IMR-90 (cell line): Measurements from ENCODE around the gene TRPM8. TPM values are rescaled to one million over a fixed set of nuclear protein-coding genes. Genes with fewer than 3 reads are reported as not detected.

Experiments
- ATAC-seq: fragments of 200-7000 bp; cut with Tn5 transposase; 2 replicates; pipeline ENCODE4 v1.9.1; 2020; ENCODE audit warnings: low read depth, mild to moderate bottlenecking, moderate library complexity
- BruUV-seq: library from RNA; stranded (reverse); fragments of 400-500 nt; replicated peaks from 2 replicates; lab custom pipeline; 2021; lab: Mats Ljungman, UMichigan
- CTCF ChIA-PET: fragments of 300-600 bp; formaldehyde crosslinking; extraction: SDS; loops from one replicate; lab custom pipeline; 2021; ENCODE audit warnings: antibody characterized with exemption; lab: Yijun Ruan, JAX
- POLR2A ChIA-PET: fragments of 300-600 bp; sonication (Branson Sonifier 250); formaldehyde crosslinking; loops from one replicate; lab custom pipeline; 2022; ENCODE audit warnings: antibody characterized with exemption; ENCODE audit not compliant: unreplicated experiment; lab: Charles Lee
- DNase-seq: peaks from one replicate; pipeline ENCODE4 v3.0.0; 2013
- H2AFZ ChIP-seq: replicated peaks from 2 replicates; pipeline ENCODE3; 2013; ENCODE audit warnings: low read length, mild to moderate bottlenecking; ENCODE audit not compliant: poor library complexity
- H2AK5ac ChIP-seq: 2 replicates; pipeline ENCODE4 v1.6.1; 2013; ENCODE audit warnings: low read depth, low read length, inconsistent platforms
- H2AK9ac ChIP-seq: replicated peaks from 2 replicates; pipeline ENCODE3; 2013; ENCODE audit warnings: mild to moderate bottlenecking, low read depth, low read length, moderate library complexity; ENCODE audit not compliant: poor library complexity
- H2BK120ac ChIP-seq: 2 replicates; pipeline ENCODE4 v1.6.1; 2013; ENCODE audit warnings: low read depth, low read length, inconsistent platforms
- H2BK15ac ChIP-seq: 3 replicates; pipeline ENCODE4 v1.6.1; 2013; ENCODE audit warnings: low read depth, low read length, inconsistent platforms
- H2BK20ac ChIP-seq: 2 replicates; pipeline ENCODE4 v1.6.1; 2013; ENCODE audit warnings: low read depth, mild to moderate bottlenecking, inconsistent platforms, low read length, moderate library complexity
- H2BK5ac ChIP-seq: 2 replicates; pipeline ENCODE4 v1.6.1; 2013; ENCODE audit warnings: mild to moderate bottlenecking, low read depth, low read length, inconsistent platforms; ENCODE audit not compliant: poor library complexity, severe bottlenecking
- H3K14ac ChIP-seq: replicated peaks from 2 replicates; pipeline ENCODE4 v1.6.1; 2013; ENCODE audit warnings: low read depth, low read length, inconsistent platforms
- H3K18ac ChIP-seq: 2 replicates; pipeline ENCODE4 v1.6.1; 2013; ENCODE audit warnings: low read depth, low read length, control low read depth
- H3K23ac ChIP-seq: 2 replicates; pipeline ENCODE4 v1.6.1; 2013; ENCODE audit warnings: low read depth, low read length, inconsistent platforms
- H3K27ac ChIP-seq: 2 replicates; pipeline ENCODE4 v1.5.1; 2013; ENCODE audit warnings: mild to moderate bottlenecking, control low read depth, low read length; ENCODE audit not compliant: insufficient read depth
- H3K27me3 ChIP-seq: 2 replicates; pipeline ENCODE4 v1.6.1; 2013; ENCODE audit warnings: low read length; ENCODE audit not compliant: control insufficient read depth, insufficient read depth
- H3K36me3 ChIP-seq: 2 replicates; pipeline ENCODE4 v1.6.1; 2013; ENCODE audit warnings: low read length, mixed read lengths; ENCODE audit not compliant: control insufficient read depth, insufficient read depth
- H3K4ac ChIP-seq: 2 replicates; pipeline ENCODE4 v1.6.1; 2013; ENCODE audit warnings: low read depth, low read length, inconsistent platforms
- H3K4me1 ChIP-seq: 2 replicates; pipeline ENCODE4 v1.6.1; 2013; ENCODE audit warnings: low read length, mixed read lengths; ENCODE audit not compliant: control insufficient read depth, insufficient read depth
- H3K4me2 ChIP-seq: 2 replicates; pipeline ENCODE4 v1.6.1; 2013; ENCODE audit warnings: low read depth, mild to moderate bottlenecking, control low read depth, low read length, moderate library complexity
- H3K4me3 ChIP-seq: 2 replicates; pipeline ENCODE4 v1.5.1; 2013; ENCODE audit warnings: low read depth, mild to moderate bottlenecking, control low read depth, low read length, moderate library complexity; ENCODE audit not compliant: insufficient read depth
- H3K56ac ChIP-seq: 2 replicates; pipeline ENCODE4 v1.6.1; 2013; ENCODE audit warnings: low read length, inconsistent platforms; ENCODE audit not compliant: insufficient read depth; ENCODE audit errors: extremely low read depth
- H3K79me1 ChIP-seq, 2 experiments: 2 replicates each; pipeline ENCODE4 v1.6.1; 2013; ENCODE audit warnings: low read length in 2 of 2, inconsistent platforms in 1 of 2, low read depth in 1 of 2
- H3K9ac ChIP-seq: 2 replicates; pipeline ENCODE4 v1.6.1; 2013; ENCODE audit warnings: low read depth, low read length, control low read depth
- H3K9me1 ChIP-seq: 2 replicates; pipeline ENCODE4 v1.6.1; 2013; ENCODE audit warnings: low read length, inconsistent platforms; ENCODE audit not compliant: insufficient read depth
- H3K9me3 ChIP-seq: 2 replicates; pipeline ENCODE4 v1.6.1; 2013; ENCODE audit warnings: low read length; ENCODE audit not compliant: control insufficient read depth, insufficient read depth
- H4K20me1 ChIP-seq: 2 replicates; pipeline ENCODE4 v1.6.1; 2013; ENCODE audit warnings: low read length, inconsistent platforms; ENCODE audit not compliant: insufficient read depth
- H4K5ac ChIP-seq: 2 replicates; pipeline ENCODE4 v1.6.1; 2013; ENCODE audit warnings: mild to moderate bottlenecking, low read depth, low read length, control low read depth
- H4K8ac ChIP-seq, 2 experiments: 2 replicates each; pipeline ENCODE4 v1.6.1; 2013; ENCODE audit warnings: low read depth in 2 of 2, low read length in 2 of 2, control low read depth in 1 of 2, inconsistent platforms in 1 of 2
- H4K91ac ChIP-seq: 2 replicates; pipeline ENCODE4 v1.6.1; 2013; ENCODE audit warnings: low read depth, low read length, inconsistent platforms; ENCODE audit not compliant: insufficient read depth
- BHLHE40 ChIP-seq: fragments of 150-350 bp; IDR thresholded peaks from 2 replicates; pipeline ENCODE4 v1.6.1; 2016; ENCODE audit warnings: mild to moderate bottlenecking, low read depth, low read length
- CEBPB ChIP-seq: IDR thresholded peaks from 2 replicates; pipeline ENCODE4 v1.6.1; 2012; ENCODE audit warnings: low read depth, low read length, improper control_type of control experiment
- CHD1 ChIP-seq: IDR thresholded peaks from 2 replicates; pipeline ENCODE4 v1.6.1; 2012; ENCODE audit warnings: low read depth, low read length, improper control_type of control experiment
- CTCF ChIP-seq: conservative IDR thresholded peaks from 2 replicates; pipeline ENCODE4 v1.5.1; 2012; ENCODE audit warnings: mild to moderate bottlenecking, low read depth, low read length, improper control_type of control experiment
- ELK1 ChIP-seq: fragments of 150-350 bp; IDR thresholded peaks from 2 replicates; pipeline ENCODE4 v1.6.1; 2016; ENCODE audit warnings: low read depth, mild to moderate bottlenecking, low read length, moderate library complexity, borderline replicate concordance
- MAFK ChIP-seq: IDR thresholded peaks from 2 replicates; pipeline ENCODE4 v1.6.1; 2012; ENCODE audit warnings: low read depth, low read length, improper control_type of control experiment
- NFE2L2 ChIP-seq: fragments of 150-350 bp; IDR thresholded peaks from 2 replicates; pipeline ENCODE4 v1.6.1; 2016; ENCODE audit warnings: low read depth, mild to moderate bottlenecking, low read length
- POLR2A ChIP-seq: IDR thresholded peaks from 2 replicates; pipeline ENCODE4 v1.6.1; 2012; ENCODE audit warnings: mild to moderate bottlenecking, low read depth, low read length
- RAD21 ChIP-seq: IDR thresholded peaks from 2 replicates; pipeline ENCODE4 v1.6.1; 2012; ENCODE audit warnings: low read length, improper control_type of control experiment
- RCOR1 ChIP-seq: IDR thresholded peaks from 2 replicates; pipeline ENCODE4 v1.6.1; 2012; ENCODE audit warnings: mild to moderate bottlenecking, low read length, improper control_type of control experiment; ENCODE audit not compliant: insufficient replicate concordance
- SMC3 ChIP-seq: fragments of 150-350 bp; IDR thresholded peaks from 2 replicates; pipeline ENCODE4 v1.6.1; 2016; ENCODE audit warnings: low read depth, mild to moderate bottlenecking, antibody characterized with exemption, low read length, moderate library complexity
- USF2 ChIP-seq: fragments of 150-350 bp; IDR thresholded peaks from 2 replicates; pipeline ENCODE4 v1.6.1; 2017; ENCODE audit warnings: mild to moderate bottlenecking, antibody characterized with exemption, low read length, low read depth
- WGBS, 2 experiments: methylation state at CpG; one replicate each; pipeline versions ENCODE4 v1.1.5 to v1.1.7; 2013; ENCODE audit warnings: missing lambda C conversion rate in 2 of 2; ENCODE audit not compliant: insufficient read length in 1 of 2; ENCODE audit errors: extremely low coverage in 2 of 2; 5-methylcytosine and 5-hydroxymethylcytosine counted together
- dilution Hi-C: fragments of 300-500 bp; cut with HindIII; formaldehyde crosslinking; loops from one replicate; pipeline ENCODE4 v1.14.3; 2018; ENCODE audit warnings: low sequenced_read_pairs; ENCODE audit not compliant: unreplicated experiment
- in situ Hi-C: fragments of 300-500 bp; cut with MboI; formaldehyde crosslinking; loops from 3 replicates; pipeline ENCODE4 v1.14.3; 2019; ENCODE audit warnings: low sequenced_read_pairs, inconsistent platforms, mixed read lengths
- intact Hi-C: fragments of 100-400 bp; cut with micrococcal nuclease; formaldehyde crosslinking; loops from 2 replicates; pipeline ENCODE4 v1.10.0; 2022
- polyA plus RNA-seq, 3 experiments: library from polyadenylated mRNA; depleted of rRNA; stranded (reverse); fragments of >200 nt; gene quantifications; 2 replicates each; pipeline ENCODE4 v1.2.3, GENCODE V29; 2012; ENCODE audit warnings: low replicate concordance in 1 of 3
- total RNA-seq: library from RNA; depleted of rRNA; stranded (reverse); fragments of >200 nt; gene quantifications from 2 replicates; pipeline ENCODE4 v1.2.3, GENCODE V29; 2012

Gene TRPM8
- total and polyA plus RNA-seq, 2 of the 4 experiments (the other 2 are of a cell fraction), result not detected

GRCh38 chr2:234029150-234029733, 112.1 kb downstream of the TRPM8 start:
- no TSS peak for BruUV-seq
- no peaks in the 10 kb centered on the region; the same call in 1 of the 2 replicates for H3K27me3 ChIP-seq
- POLR2A ChIA-PET, result no interaction called here

More at GRCh38 chr2:234029150-234029733, 112.1 kb downstream of the TRPM8 start:
- Histone ChIP-seq H3K4ac (no peak overlapping the region), H3K56ac (no peak overlapping the region), H3K9me3 (peaks cover 4% of the 10 kb centered on the region; the same call in 1 of the 2 replicates), H2BK5ac (no peak overlapping the region), H3K4me2 (no peak overlapping the region), H3K23ac (no peak overlapping the region), H3K4me3 (no peak overlapping the region), H3K36me3 (no peaks in the 10 kb centered on the region), H3K14ac (no peak overlapping the region), H3K79me1 (no peaks in the 10 kb centered on the region), H3K9ac (no peak overlapping the region), H2BK120ac (no peak overlapping the region), H4K8ac (no peak overlapping the region), H4K5ac (no peak overlapping the region), H4K91ac (no peak overlapping the region), H2AK9ac (no peak overlapping the region), H3K27ac (no peak overlapping the region), H4K20me1 (no peaks in the 10 kb centered on the region; the same call in 1 of the 2 replicates), H2BK20ac (no peak overlapping the region), H3K18ac (no peak overlapping the region), H2BK15ac (no peak overlapping the region), H2AFZ (no peak overlapping the region), H2AK5ac (no peak overlapping the region), H3K9me1 (no peaks in the 10 kb centered on the region), H3K4me1 (peaks cover 8% of the 10 kb centered on the region)
- DNase-seq, result peak; percentile 13
- ATAC-seq, result no peak
- CTCF ChIA-PET, result no interaction called here
- in situ Hi-C loops, result no loop called here
- intact Hi-C loops, result no loop called here
- TF ChIP-seq BHLHE40, result no peak
- TF ChIP-seq MAFK, result no peak
- TF ChIP-seq CHD1, result no peak
- TF ChIP-seq NFE2L2, result no peak
- no peak for TF ChIP-seq ELK1
- TF ChIP-seq RCOR1, result no peak
- TF ChIP-seq RAD21, result no peak
- TF ChIP-seq CTCF, result no peak
- TF ChIP-seq SMC3, result no peak
- TF ChIP-seq CEBPB, result no peak
- TF ChIP-seq USF2, result no peak
- no peak for TF ChIP-seq POLR2A
- dilution Hi-C loops, result no loop called here
- 100% methylated on average over 1 of the region's 4 CpGs; no CpG with 5 or more reads in 1 of the 2 experiments for WGBS, 2 experiments
